CD14-positive monocyte (primary cell): ENCODE results near the gene DMAC2. TPM values are rescaled to one million over a fixed set of nuclear protein-coding genes. Genes with fewer than 3 reads are reported as not detected.

Source experiments
- DNase-seq, 3 donors: peaks; one replicate each; pipeline ENCODE4 v3.0.0-alpha.2; 2011 to 2022
- H2AFZ ChIP-seq: 2 replicates; pipeline ENCODE4 v1.6.0; 2012; ENCODE audit warnings: mild to moderate bottlenecking, low read depth, low read length, inconsistent platforms; ENCODE audit not compliant: insufficient read depth, poor library complexity, severe bottlenecking
- H3K27ac ChIP-seq, 2 donors: 1 replicate in 1 of 2; 2 replicates in 1 of 2; pipeline ENCODE4 v1.5.1; 2012 to 2013; ENCODE audit warnings: low read length in 2 of 2, control low read depth in 1 of 2, inconsistent platforms in 1 of 2, low read depth in 1 of 2, mild to moderate bottlenecking in 1 of 2
- H3K27me3 ChIP-seq, 2 donors: one replicate each; pipeline versions ENCODE4 v1.6.0 to v1.6.1; 2011 to 2013; ENCODE audit warnings: low read length in 2 of 2; ENCODE audit not compliant: control insufficient read depth in 2 of 2, insufficient read depth in 2 of 2
- H3K36me3 ChIP-seq, 2 donors: replicated peaks in 1 of 2; 1 replicate in 1 of 2; 2 replicates in 1 of 2; pipeline versions ENCODE4 v1.5.1 to v1.6.1; 2012 to 2013; ENCODE audit warnings: low read length in 2 of 2, control low read depth in 1 of 2, inconsistent platforms in 1 of 2, mild to moderate bottlenecking in 1 of 2; ENCODE audit not compliant: insufficient read depth in 2 of 2, control insufficient read depth in 1 of 2
- H3K4me1 ChIP-seq, 2 donors: 1 replicate in 1 of 2; 2 replicates in 1 of 2; pipeline versions ENCODE4 v1.5.1 to v1.6.1; 2012 to 2013; ENCODE audit warnings: low read length in 2 of 2, control low read depth in 1 of 2, inconsistent platforms in 1 of 2, mild to moderate bottlenecking in 1 of 2, moderate library complexity in 1 of 2; ENCODE audit not compliant: insufficient read depth in 2 of 2, control insufficient read depth in 1 of 2
- H3K4me2 ChIP-seq: replicated peaks from 2 replicates; pipeline ENCODE3; 2012; ENCODE audit warnings: low read length, moderate library complexity, mild to moderate bottlenecking; ENCODE audit not compliant: poor library complexity, severe bottlenecking; ENCODE audit errors: extremely low read depth
- H3K4me3 ChIP-seq, 3 experiments: fragments of 200-600 bp in 1 of 3; sonication (generic) in 1 of 3; replicated peaks in 1 of 3; 1 replicate in 2 of 3; 2 replicates in 1 of 3; pipeline ENCODE4 v1.5.1; 2011 to 2013; ENCODE audit warnings: low read length in 3 of 3, mild to moderate bottlenecking in 3 of 3, control low read depth in 2 of 3, low read depth in 2 of 3, inconsistent platforms in 1 of 3, moderate library complexity in 1 of 3
- H3K79me2 ChIP-seq: 2 replicates; pipeline ENCODE4 v1.6.0; 2012; ENCODE audit warnings: mild to moderate bottlenecking, control low read depth, inconsistent platforms, low read length, moderate library complexity; ENCODE audit not compliant: insufficient read depth
- H3K9ac ChIP-seq: 2 replicates; pipeline ENCODE4 v1.6.0; 2017; ENCODE audit warnings: low read length, mild to moderate bottlenecking; ENCODE audit not compliant: insufficient read depth, poor library complexity, severe bottlenecking
- H3K9me3 ChIP-seq, 2 donors: replicated peaks in 1 of 2; 1 replicate in 1 of 2; 2 replicates in 1 of 2; pipeline versions ENCODE4 v1.5.1 to v1.6.1; 2012 to 2013; ENCODE audit warnings: low read length in 2 of 2, control low read depth in 1 of 2; ENCODE audit not compliant: control insufficient read depth in 1 of 2, insufficient read depth in 1 of 2
- H4K20me1 ChIP-seq: 2 replicates; pipeline ENCODE4 v1.6.0; 2012; ENCODE audit warnings: mild to moderate bottlenecking, low read length, control low read depth, moderate library complexity; ENCODE audit not compliant: insufficient read depth
- H3K27ac Mint-ChIP-seq, 7 donors: one replicate each; pipeline ENCODE4 v1.8.0; 2020; ENCODE audit warnings: mild to moderate bottlenecking in 7 of 7, mixed read lengths in 7 of 7, moderate library complexity in 6 of 7, inconsistent platforms in 2 of 7
- H3K27me3 Mint-ChIP-seq, 3 donors: one replicate each; pipeline ENCODE4 v1.8.0; 2021 to 2022; ENCODE audit warnings: low read depth in 3 of 3, mild to moderate bottlenecking in 3 of 3, mixed read lengths in 3 of 3, moderate library complexity in 3 of 3, inconsistent platforms in 1 of 3
- H3K36me3 Mint-ChIP-seq, 2 donors: one replicate each; pipeline ENCODE4 v1.8.0; 2020; ENCODE audit warnings: mixed read lengths in 2 of 2, inconsistent platforms in 1 of 2, mild to moderate bottlenecking in 1 of 2
- H3K4me1 Mint-ChIP-seq: one replicate; pipeline ENCODE4 v1.8.0; 2020; ENCODE audit warnings: mild to moderate bottlenecking, mixed read lengths
- H3K4me3 Mint-ChIP-seq, 2 donors: one replicate each; pipeline ENCODE4 v1.8.0; 2020; ENCODE audit warnings: mild to moderate bottlenecking in 2 of 2, mixed read lengths in 2 of 2, moderate library complexity in 1 of 2
- H3K9me3 Mint-ChIP-seq, 7 donors: one replicate each; pipeline ENCODE4 v1.8.0; 2020 to 2022; ENCODE audit warnings: mixed read lengths in 7 of 7, mild to moderate bottlenecking in 6 of 7, moderate library complexity in 6 of 7, inconsistent platforms in 2 of 7
- WGBS: methylation state at CpG from one replicate; pipeline ENCODE4 v1.1.5; 2013; ENCODE audit warnings: missing lambda C conversion rate; ENCODE audit not compliant: insufficient coverage; 5-methylcytosine and 5-hydroxymethylcytosine counted together
- intact Hi-C, 2 donors: fragments of 100-400 bp; cut with micrococcal nuclease; formaldehyde crosslinking; loops; one replicate each; pipeline versions ENCODE4 v1.15.0 to v1.15.1; 2023
- polyA plus RNA-seq, 3 donors: library from polyadenylated mRNA; depleted of rRNA in 1 of 3; unstranded in 2 of 3; stranded (reverse) in 1 of 3; fragments of 300-500 nt in 2 of 3; fragments of >200 nt in 1 of 3; fragmentation: Illumina TruSeq in 2 of 3; gene quantifications; 1 replicate in 2 of 3; 2 replicates in 1 of 3; pipeline ENCODE4 v1.2.3, GENCODE V29; 2012 to 2021
- TF ChIP-seq, protein P1 (sequence below): fragments of 200-600 bp; IDR thresholded peaks from one replicate; pipeline ENCODE4 v1.8.0; 2022; ENCODE audit warnings: antibody characterized with exemption, mild to moderate bottlenecking

The DMAC2 gene
- polyA plus RNA-seq, 3 donors, result 33.2 to 48.0 (median 43.8) TPM

DNA sequence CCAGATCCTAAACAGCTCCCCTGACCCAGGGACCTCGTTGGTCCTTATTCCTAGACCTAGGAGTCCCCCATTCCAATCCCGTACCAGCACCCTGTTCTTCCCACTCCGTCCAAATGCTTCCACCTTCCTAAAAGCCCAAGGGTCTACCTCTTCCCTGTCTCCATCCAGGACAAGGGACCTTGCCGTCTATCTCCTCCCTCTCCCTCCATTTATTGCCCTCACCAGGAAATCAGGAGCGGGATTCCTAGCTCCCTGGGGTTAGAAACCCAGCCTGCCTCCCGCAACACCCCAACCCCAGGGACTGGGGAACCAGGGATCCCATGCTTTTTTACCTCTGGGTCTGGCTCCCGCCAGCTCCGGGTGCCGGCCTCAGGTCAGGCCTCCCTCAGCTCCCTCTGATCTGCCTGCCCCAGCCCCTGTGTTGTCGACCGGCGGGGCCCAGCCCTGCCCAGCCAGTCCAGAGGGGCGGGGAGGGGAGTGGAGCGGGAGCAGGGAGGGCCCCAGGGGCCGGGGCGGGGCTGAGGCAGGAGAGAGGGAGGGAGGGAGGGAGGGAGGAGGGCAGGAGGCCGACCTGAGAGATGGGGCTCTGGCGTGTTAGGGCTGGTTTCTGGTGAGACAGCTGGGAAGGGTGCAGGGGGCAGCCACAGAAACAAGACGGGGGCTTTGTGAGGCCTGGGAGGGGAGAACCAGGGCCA lies 12.6 kb downstream of the DMAC2 start, which contains the start of gene B3GNT8:
B3GNT8 (minus strand) TSS at position 423 of the 695 bp plus-strand sequence. CDS start 596 bp downstream, outside the sequence.
- H3K4me1 ChIP-seq, result peaks cover 71 to 80% of the 10 kb centered on the region in 2 donors
- peak within 1 kb of the TSS; percentile 94 to 98 for H3K4me3 Mint-ChIP-seq
- 2% methylated on average over 11 of the region's 19 CpGs for WGBS
- H3K4me3 ChIP-seq, result peak within 1 kb of the TSS; percentile 61 to 85 (median 75)
- peaks cover 77% of the 10 kb centered on the region for H3K79me2 ChIP-seq
- TF ChIP-seq, protein P1, sequence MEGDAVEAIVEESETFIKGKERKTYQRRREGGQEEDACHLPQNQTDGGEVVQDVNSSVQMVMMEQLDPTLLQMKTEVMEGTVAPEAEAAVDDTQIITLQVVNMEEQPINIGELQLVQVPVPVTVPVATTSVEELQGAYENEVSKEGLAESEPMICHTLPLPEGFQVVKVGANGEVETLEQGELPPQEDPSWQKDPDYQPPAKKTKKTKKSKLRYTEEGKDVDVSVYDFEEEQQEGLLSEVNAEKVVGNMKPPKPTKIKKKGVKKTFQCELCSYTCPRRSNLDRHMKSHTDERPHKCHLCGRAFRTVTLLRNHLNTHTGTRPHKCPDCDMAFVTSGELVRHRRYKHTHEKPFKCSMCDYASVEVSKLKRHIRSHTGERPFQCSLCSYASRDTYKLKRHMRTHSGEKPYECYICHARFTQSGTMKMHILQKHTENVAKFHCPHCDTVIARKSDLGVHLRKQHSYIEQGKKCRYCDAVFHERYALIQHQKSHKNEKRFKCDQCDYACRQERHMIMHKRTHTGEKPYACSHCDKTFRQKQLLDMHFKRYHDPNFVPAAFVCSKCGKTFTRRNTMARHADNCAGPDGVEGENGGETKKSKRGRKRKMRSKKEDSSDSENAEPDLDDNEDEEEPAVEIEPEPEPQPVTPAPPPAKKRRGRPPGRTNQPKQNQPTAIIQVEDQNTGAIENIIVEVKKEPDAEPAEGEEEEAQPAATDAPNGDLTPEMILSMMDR, result no peak
- DNase-seq, result peak; percentile 35 to 62 (median 36)
- H3K9me3 Mint-ChIP-seq, result no peaks in the 10 kb centered on the region
- H3K36me3 ChIP-seq, result peaks cover 41 to 44% of the 10 kb centered on the region in 2 donors
- H3K27ac Mint-ChIP-seq, result peak within 1 kb of the TSS; percentile 87 to 97 (median 91)
- intact Hi-C loops, result loop anchor here in 1 of 2 donors (10.0 kb wide), 1 partner anchor 52 kb away; the partner anchor contains the start of gene TMEM91
- peak within 1 kb of the TSS; percentile 77 for H2AFZ ChIP-seq
- H3K27ac ChIP-seq, result peak within 1 kb of the TSS; percentile 73 to 77
- peak within 1 kb of the TSS; percentile 71 for H3K9ac ChIP-seq
- H3K9me3 ChIP-seq, result no peaks in the 10 kb centered on the region
- H4K20me1 ChIP-seq, result peaks cover 38% of the 10 kb centered on the region
- H3K4me2 ChIP-seq, result peak within 1 kb of the TSS; percentile 87
- H3K36me3 Mint-ChIP-seq, result peaks cover 34 to 55% of the 10 kb centered on the region in 2 donors
- peaks cover 64% of the 10 kb centered on the region for H3K4me1 Mint-ChIP-seq
- no peaks in the 10 kb centered on the region for H3K27me3 ChIP-seq
- peaks cover 0 to 1% (median 0%) of the 10 kb centered on the region in 3 donors for H3K27me3 Mint-ChIP-seq

DNA sequence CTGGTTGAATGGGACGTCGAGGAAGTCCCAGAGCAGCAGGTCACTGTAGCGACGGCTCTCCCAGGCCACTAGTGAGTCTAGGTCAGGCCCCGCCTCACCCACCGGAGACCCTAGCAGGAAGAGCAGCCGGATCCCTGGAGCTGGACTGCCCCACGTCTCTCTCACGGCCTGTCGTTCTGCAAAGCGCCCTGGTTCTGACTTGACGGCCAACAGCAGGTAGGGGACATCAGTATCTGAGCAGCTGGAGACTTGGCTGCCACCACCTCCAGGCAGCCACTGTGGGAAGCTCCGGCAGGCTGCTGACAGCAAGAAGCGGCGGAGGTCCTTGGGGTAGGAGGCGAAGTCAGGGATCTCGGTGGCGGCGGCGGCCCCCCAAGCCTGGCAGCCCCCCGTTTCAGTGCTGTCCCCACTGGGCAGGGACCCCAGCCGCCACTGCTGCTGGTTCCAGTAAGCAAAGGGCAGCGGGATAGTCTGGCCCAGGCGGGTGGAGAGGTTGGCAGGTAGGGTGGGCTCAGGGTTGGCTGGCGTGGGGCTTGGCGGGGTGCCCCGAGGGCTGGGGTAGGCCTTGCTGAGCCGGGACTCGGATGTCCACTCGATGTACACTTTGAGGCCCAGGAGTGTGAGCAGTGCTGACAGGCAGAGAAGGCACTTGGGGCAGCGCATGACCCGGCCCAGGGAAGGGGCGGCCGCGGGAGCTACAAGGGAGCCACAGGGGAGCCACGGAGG lies 13.4 kb downstream of the DMAC2 start:
- no peaks in the 10 kb centered on the region for H3K9me3 ChIP-seq
- peak overlapping the region; percentile 71 for H3K9ac ChIP-seq
- peaks cover 39 to 42% of the 10 kb centered on the region in 2 donors for H3K36me3 ChIP-seq
- peak overlapping the region; percentile 87 for H3K4me2 ChIP-seq
- peaks cover 68% of the 10 kb centered on the region for H3K4me1 Mint-ChIP-seq
- H3K9me3 Mint-ChIP-seq, result peaks cover 0 to under 1% (median 0%) of the 10 kb centered on the region in 7 donors
- peak overlapping the region; percentile 77 for H2AFZ ChIP-seq
- H3K27ac Mint-ChIP-seq, result peak overlapping the region; percentile 44 to 97 (median 89)
- H3K36me3 Mint-ChIP-seq, result peaks cover 35 to 56% of the 10 kb centered on the region in 2 donors
- no peaks in the 10 kb centered on the region for H3K27me3 ChIP-seq
- peaks cover 34% of the 10 kb centered on the region for H4K20me1 ChIP-seq
- H3K27me3 Mint-ChIP-seq, result peaks cover 0 to 3% (median 0%) of the 10 kb centered on the region in 3 donors
- H3K27ac ChIP-seq, result peak overlapping the region; percentile 73 to 77
- H3K79me2 ChIP-seq, result peaks cover 82% of the 10 kb centered on the region
- TF ChIP-seq, protein P1, result no peak
- intact Hi-C loops, result loop anchor here in 1 of 2 donors (10.0 kb wide), 1 partner anchor 51 kb away; the partner anchor contains the start of gene TMEM91
- no peak for DNase-seq
- peaks cover 77 to 86% of the 10 kb centered on the region in 2 donors for H3K4me1 ChIP-seq
- H3K4me3 ChIP-seq, result peak overlapping the region; percentile 61 to 85 (median 75)
- 79% methylated on average over 31 of the region's 36 CpGs for WGBS
- peak overlapping the region; percentile 94 to 98 for H3K4me3 Mint-ChIP-seq
